G401.6 (cell line): ENCODE results near the gene ATXN2L.
"Not testable (repeated sequence)": the region's sequence is repeated elsewhere in the genome, so short reads cannot be mapped to it uniquely, and the experiment has no call there.

Experiments used
- FAIRE-seq: peaks from 2 replicates; lab custom pipeline; 2012; peaks lifted over from hg19 to GRCh38; lab: Jason Lieb, UNC

The ATXN2L gene, protein sequence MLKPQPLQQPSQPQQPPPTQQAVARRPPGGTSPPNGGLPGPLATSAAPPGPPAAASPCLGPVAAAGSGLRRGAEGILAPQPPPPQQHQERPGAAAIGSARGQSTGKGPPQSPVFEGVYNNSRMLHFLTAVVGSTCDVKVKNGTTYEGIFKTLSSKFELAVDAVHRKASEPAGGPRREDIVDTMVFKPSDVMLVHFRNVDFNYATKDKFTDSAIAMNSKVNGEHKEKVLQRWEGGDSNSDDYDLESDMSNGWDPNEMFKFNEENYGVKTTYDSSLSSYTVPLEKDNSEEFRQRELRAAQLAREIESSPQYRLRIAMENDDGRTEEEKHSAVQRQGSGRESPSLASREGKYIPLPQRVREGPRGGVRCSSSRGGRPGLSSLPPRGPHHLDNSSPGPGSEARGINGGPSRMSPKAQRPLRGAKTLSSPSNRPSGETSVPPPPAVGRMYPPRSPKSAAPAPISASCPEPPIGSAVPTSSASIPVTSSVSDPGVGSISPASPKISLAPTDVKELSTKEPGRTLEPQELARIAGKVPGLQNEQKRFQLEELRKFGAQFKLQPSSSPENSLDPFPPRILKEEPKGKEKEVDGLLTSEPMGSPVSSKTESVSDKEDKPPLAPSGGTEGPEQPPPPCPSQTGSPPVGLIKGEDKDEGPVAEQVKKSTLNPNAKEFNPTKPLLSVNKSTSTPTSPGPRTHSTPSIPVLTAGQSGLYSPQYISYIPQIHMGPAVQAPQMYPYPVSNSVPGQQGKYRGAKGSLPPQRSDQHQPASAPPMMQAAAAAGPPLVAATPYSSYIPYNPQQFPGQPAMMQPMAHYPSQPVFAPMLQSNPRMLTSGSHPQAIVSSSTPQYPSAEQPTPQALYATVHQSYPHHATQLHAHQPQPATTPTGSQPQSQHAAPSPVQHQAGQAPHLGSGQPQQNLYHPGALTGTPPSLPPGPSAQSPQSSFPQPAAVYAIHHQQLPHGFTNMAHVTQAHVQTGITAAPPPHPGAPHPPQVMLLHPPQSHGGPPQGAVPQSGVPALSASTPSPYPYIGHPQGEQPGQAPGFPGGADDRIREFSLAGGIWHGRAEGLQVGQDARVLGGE

DNA sequence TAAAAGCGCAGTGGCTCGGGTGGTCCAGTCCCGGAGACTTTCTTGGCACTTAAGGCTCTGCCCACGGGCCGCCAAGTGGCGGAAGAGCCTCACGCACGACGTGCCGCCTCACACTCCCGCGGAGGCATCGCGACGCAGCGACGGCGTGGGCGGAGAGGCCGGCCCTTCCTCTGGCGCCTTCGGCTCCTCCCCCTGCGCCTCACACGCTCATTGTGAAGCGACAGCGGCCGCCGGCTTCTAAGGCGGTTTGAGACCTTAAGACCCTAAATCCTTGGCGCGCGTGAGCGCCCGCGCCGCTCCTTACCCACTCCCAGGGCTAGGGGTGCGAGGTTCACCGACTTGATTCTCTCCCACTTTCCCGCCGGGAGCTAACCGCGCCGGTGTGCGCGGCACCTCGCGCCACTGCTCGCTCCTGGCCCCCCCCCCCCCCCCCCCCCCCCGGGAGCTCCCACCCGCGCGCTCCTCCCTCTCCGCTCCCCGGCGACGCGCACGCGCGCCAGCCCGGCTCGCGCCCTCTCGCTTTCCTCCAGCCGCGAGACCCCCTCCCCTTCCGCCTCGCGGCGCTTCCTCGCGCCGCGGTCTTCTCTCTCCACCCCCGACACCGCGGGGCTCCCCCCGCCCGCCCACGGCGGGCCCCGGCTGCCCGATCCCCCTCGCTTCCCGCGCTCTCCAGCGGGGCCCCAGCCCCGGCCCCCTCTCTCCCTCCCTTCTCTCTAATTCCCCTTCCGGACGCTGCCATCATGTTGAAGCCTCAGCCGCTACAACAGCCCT, at the start of gene ATXN2L:
TSS of gene ATXN2L (plus strand) at position 480 of the 771 bp plus-strand sequence. CDS start at position 741, 261 bp downstream.
- FAIRE-seq: no peak

DNA sequence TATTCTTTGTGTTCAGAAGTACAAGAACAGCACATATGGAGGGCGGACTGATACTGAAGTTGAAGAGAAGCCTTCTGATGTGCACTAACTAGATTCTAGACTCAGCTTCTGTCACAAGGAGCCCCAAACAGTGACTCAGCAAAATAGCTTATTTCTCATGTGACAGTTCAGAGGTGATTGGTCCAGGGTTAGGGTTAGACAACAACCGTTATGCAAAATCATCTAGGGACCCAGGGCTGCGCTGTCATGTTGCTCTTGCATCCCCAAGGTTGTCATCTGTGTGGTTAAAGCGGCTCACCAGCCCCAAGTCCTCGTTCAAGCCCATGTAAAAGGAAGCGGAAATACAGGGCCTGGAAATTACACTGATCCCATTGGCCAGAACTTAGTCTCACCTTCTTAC, 41.1 kb upstream of the ATXN2L start:
- not testable (repeated sequence) for FAIRE-seq

DNA sequence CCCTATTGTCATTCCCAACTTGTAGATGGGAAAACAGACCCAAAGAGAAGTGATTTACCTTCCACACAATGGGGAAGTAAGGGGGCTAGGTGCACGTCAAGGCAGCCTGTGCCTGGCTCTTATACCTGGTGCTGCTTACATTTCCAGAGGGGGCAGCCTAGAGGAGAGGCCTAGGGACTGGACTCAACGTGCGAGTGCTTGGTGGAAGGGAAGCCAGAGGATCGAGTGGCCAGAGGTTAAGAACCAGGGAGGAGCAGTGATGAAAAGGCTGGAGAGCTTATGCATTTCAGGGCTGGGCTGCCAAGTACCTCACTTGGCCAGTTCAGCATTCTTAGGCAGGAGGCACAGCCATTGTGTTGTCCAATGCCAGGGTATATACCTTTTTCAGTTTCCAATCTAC, 40.4 kb upstream of the ATXN2L start:
- FAIRE-seq: not testable (repeated sequence)

DNA sequence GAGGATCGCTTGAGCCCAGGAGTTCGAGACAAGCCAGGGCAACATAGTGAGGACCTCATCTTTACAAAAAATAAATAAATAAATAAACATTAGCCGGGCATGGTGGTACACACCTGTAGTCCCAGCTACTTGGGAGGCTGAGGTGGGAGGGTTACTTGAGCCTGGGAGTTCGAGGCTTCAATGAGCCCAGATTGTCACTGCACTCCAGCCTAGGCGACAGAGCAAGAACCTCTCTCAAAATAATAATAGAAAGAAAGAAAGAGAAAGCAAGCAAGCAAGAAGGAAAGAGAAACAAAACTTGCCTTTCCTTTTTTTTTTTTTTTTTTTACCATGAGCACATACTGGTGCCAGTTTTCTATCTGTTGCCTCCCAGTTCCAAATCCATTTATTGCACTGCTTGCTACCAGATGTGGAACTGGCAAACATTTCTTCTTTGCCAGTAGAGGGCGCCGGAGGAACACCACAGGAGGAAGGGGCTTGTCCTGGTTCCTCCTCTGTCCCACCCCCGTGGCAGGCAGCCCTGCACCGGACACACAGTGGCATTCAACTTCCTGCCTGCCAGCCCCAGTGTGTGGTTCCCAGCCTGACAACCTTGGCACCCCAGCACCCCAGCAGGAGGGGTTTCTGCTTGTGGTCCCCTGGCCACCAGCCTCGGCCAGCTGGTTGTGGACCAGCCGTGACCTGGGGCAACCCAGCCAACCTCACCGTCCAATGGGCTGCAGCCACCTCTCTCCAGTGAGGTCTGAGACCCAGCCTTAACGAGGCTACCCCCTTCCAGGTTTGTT, 20.4 kb upstream of the ATXN2L start:
- not testable (repeated sequence) for FAIRE-seq

DNA sequence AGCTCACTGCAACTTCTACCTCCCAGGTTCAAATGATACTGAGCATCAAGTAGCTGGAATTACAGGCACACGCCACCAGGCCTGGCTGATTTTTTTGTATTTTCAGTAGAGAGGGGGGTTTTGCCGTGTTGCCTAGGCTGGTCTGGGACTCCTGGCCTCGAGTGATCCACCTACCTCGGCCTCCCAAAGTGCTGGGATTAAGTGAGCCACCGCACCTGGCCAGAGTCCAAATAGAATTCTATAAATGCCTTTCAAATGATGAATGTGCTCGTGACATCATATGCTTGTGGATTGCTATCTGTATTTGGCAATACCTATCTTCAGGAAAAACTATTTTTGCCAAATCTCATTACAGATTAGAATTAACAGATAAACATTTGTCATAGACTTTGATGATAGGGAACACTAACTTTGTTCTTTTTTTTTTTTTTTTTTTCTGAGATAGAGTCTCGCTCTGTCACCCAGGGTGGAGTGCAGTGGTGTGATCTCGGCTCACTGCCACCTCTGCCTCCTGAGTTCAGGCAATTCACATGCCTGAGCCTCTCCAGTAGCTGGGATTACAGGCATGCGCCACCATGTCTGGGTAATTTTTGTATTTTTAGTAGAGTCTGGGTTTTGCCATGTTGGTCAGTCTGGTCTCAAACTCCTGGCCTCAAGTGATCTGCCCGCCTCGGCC, 15.2 kb upstream of the ATXN2L start:
- FAIRE-seq: not testable (repeated sequence)

DNA sequence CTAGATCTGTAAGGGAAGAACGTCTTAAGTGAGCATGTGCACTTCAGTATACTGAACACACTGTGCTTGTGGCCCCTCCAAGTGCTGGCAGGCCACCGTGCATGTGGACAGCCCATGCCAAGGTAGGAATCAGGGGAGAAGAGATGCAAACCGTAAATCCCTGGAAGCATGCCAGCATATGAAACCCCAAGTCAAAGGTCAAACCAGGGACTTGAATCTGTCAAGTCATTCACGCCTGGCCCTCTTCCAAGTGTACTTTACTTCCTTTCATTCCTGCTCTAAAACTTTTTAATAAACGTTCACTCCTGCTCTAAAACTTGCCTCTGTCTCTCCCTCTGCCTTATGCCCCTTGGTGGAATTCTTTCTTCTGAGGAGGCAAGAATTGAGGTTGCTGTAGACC, 2.8 kb upstream of the ATXN2L start:
- FAIRE-seq: no peak

DNA sequence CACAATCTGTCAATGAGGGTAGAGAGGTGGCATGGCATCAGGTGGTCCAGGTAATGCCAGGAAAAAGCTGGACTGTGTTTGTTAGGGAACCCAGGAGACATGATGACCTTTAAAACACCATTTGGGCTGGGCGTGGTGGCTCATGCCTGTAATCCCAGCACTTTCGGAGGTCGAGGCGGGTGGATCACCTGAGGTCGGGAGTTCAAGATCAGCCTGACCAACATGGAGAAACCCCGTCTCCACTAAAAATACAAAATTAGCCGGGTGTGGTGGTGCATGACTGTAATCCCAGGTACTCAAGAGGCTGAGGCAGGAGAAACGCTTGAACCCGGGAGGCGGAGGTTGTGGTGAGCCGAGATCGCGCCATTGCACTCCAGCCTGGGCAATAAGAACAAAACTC, 2.3 kb upstream of the ATXN2L start:
- not testable (repeated sequence) for FAIRE-seq

DNA sequence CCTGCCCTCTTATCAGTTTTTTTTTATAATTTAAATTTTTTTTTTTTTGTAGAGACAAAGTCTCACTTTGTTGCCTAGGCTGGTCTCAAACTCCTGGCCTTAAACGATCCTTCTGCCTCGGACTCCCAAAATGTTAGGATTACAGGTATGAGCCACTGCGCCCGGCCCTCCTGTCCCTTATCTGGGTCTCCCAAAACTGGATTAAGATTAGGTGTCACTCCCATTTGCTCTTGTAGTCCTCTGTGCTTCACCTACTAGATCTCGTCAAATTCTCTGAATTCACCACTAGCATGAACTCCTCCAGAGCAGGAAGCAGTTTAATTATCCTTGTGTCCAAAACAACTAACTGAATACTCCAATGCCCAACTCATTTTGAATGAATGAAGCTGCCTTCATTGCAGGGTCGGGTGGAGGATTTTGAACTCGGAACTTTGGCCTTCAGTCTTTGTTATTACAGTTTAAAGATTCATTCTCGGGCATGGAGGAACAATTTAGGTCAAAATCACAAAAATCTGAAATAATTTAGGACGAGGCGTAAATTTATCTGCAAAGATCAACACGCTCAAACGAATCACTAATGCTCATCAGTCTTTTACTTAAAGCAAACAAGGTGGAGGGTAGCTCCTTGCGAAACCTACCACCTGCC, 802 bp upstream of the ATXN2L start:
- no peak for FAIRE-seq

DNA sequence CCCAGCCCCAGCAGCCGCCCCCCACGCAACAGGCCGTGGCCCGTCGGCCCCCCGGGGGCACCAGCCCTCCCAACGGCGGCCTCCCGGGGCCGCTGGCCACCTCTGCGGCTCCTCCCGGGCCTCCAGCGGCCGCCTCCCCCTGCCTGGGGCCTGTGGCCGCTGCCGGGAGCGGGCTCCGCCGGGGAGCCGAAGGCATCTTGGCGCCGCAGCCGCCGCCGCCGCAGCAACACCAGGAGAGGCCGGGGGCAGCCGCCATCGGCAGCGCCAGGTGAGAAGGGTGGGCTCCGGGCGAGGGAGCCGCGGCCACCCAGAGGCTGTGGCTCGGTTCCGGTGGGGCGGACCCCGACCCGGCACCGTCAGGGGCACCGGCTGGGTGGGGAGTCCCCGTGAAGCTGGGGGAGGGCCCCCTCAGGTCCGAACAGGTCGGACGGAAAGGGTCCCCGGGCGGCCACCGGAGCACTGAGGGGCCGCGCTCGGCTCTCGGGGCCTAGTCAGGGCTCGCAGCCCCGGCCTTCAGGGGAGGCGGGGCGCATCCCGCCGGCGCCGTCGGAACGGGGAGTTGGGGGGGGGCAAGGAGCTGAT, 583 bp downstream of the ATXN2L start:
- FAIRE-seq: no peak

DNA sequence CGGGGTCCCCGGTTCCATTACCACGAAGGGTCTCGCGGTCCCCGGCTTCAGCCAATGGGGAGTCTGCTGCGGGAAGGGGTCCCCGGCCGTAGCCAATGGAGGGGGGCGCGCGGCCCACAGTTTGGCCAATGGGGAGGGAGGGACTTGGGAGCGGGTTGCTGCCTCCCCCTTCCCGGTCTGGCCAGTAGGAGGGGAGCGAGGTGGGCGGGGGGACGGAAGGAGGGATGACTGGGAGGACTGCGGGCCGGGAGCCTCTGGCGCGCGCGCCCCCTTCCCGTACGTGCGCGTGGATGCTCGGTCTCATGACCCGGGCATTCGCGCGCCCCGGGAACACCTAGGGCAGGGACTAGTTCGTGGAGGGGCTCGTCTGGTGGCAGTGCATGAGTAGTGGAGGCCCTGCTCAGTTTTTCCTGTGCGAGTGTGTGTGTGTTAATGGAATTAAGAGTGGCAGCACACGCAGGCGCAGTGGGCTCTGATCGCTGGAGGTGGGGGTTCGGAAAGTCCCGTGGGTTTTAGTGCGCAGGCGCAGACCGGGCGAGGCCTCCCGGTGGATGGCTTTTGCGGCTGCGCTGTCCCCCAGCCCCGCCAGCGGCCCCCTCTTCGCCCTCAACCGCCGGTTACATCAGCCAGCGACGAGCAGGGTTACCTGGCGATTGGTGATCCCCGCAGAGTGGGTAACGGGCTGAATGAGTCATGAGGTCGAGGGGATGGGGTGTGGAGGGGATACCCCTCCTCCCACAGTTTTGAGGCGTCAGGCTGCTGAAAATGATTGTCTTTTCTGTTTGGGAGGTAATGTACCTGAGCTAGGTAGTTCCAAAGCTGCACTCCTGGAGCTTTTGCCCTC, 1.3 kb downstream of the ATXN2L start:
- FAIRE-seq: peak; percentile 92

DNA sequence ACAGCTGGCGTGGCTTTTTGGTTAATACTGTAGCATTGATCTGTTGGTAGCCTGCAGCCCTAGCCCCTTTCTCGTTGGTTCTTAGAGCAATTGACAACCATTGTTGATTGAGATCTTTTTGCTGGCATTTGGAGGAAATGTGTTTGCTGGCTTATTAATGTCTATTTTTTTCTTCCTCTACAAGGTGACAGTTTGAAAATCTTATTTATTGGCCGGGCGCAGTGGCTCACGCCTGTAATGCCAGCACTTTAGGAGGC, 1.8 kb downstream of the ATXN2L start:
- no peak for FAIRE-seq

DNA sequence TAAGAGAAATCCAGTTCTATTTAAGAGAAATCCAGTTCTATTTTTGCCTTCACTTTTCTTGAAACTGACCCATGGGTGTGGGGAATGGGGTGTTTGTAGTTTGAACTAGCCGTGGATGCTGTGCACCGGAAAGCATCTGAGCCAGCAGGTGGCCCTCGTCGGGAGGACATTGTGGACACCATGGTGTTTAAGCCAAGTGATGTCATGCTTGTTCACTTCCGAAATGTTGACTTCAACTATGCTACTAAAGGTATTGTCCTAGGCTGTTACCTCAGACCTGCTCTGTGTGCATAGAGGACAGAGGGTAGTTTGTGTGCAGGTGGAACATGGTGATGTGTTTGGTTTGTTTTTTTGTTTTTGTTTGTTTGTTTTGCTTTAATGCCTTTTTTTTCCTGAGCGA, 3.3 kb downstream of the ATXN2L start:
- FAIRE-seq: no peak

DNA sequence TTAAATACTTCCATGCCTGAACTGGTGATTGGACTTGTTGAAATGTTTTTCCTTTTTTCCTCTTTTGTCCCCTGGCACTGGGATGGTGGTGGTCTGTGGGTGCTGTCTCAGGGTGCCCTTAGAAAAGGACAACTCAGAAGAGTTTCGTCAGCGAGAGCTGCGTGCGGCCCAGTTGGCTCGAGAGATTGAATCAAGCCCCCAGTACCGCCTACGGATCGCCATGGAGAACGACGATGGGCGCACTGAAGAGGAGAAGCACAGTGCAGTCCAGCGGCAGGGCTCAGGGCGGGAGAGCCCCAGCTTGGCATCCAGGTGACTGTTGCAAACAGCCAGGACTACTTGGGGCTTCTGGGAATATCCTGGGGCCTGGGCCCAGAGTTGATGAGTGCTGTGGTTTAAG, 6.9 kb downstream of the ATXN2L start:
- FAIRE-seq: no peak

DNA sequence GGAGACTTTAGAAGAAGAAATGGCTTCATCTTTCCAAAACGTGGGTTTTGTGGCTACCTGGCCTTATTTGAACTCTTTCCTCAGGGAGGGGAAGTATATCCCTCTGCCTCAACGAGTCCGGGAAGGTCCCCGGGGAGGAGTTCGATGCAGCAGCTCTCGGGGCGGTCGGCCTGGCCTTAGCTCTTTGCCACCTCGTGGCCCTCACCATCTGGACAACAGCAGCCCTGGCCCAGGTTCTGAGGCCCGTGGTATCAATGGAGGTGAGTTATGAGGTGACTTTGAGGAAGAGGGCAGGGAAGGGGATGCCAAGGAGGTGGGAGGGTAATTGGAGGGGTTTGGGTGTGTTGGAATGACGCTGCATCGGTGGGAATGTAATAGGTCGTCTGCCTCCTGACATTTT, 7.7 kb downstream of the ATXN2L start:
- FAIRE-seq: no peak

DNA sequence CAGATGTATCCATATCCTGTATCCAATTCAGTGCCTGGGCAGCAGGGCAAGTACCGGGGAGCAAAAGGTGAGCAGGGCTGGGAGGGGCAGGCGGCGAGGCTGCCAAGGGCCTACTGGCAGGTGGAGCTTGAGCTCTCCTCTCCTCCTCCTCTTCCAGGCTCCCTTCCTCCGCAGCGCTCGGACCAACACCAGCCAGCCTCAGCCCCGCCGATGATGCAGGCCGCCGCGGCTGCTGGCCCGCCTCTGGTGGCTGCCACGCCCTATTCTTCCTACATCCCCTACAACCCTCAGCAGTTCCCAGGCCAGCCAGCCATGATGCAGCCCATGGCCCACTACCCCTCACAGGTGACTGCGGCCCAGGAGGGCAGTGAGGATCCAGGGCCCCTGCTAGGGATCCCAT, 11.6 kb downstream of the ATXN2L start:
- no peak for FAIRE-seq

DNA sequence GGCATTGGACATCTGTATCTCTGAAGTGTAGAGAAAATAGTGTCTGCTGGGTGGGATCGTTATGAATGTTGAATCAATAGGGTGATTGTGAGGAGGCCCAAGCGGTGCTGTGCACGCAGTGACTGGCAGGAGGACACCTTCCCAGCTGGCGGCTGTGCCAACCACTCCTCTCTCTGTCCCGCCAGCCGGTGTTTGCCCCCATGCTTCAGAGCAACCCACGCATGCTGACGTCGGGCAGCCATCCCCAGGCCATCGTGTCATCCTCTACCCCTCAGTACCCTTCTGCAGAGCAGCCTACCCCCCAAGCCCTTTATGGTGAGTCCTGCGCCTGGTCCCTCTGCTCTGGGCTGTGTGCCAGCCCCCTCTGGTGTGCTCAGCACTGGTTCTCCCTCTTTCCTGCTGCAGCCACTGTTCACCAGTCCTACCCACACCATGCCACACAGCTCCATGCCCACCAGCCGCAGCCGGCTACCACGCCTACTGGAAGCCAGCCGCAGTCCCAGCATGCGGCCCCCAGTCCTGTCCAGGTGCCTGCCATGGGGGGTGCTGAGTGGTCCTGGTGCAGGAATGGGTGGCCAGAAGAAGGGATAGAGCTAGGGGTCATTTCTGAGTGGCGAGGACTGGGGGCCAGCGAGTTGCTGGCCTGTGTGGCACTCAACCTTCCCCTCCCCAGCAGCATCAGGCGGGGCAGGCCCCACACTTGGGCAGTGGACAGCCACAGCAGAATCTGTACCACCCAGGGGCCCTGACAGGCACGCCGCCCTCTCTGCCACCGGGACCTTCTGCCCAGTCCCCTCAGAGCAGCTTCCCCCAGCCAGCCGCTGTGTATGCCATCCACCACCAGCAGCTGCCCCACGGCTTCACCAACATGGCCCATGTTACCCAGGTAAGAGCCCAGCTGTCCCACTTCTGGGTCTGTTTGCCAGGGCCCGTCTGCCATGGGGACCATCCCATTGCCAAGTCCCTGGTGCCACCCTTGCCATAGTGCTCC, 12.4 kb downstream of the ATXN2L start:
- no peak for FAIRE-seq

DNA sequence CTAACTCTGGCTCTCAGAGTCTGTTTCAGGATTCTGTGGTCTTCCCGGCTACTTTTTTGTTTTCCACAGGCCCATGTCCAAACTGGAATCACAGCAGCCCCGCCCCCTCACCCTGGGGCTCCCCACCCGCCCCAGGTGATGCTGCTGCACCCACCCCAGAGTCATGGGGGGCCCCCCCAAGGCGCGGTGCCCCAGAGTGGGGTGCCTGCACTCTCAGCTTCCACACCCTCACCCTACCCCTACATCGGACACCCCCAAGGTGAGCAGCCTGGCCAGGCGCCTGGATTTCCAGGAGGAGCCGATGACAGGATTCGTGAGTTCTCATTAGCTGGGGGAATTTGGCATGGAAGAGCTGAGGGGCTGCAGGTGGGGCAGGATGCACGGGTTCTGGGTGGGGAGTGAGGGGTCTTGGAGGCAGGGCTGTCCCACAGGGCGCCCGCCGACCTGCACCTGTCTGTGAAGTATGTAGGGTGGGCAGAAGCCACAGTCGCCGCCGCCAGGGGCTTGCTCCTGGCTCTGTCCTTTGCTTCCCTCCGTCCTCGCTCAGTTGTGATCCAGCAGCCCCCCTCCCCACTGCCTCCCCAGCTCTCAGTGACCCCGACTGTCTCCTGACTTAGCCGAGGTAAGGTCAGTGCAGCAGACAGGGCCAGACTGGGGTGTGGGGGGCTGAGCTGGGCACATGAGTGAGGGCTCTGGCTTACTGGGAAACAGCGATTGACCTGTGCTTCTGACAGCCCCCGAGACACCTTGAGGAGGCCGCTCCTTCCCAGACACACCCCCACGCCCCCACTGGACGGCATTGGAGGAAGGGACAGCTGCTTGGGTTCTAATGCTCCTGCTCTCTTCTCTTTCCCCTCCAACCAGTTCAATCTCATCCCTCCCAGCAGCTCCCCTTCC, 13.3 kb downstream of the ATXN2L start:
- no peak for FAIRE-seq
